K562 (cell line): Measurements from ENCODE around the gene SLC15A1. TPM values are rescaled to one million over a fixed set of nuclear protein-coding genes. Genes with fewer than 3 reads are reported as not detected.

Experiments used
- ATAC-seq: fragments of 200-7000 bp; cut with Tn5 transposase; 3 replicates; pipeline ENCODE4 v1.9.1; 2020; ENCODE audit warnings: moderate library complexity
- BruUV-seq: library from RNA; stranded (reverse); fragments of 400-500 nt; replicated peaks from 2 replicates; lab custom pipeline; 2021; lab: Mats Ljungman, UMichigan
- CTCF ChIA-PET: fragments of 300-600 bp; formaldehyde crosslinking; extraction: SDS; loops from one replicate; lab custom pipeline; 2021; ENCODE audit warnings: low intra/inter-chr PET ratio; lab: Yijun Ruan, JAX
- POLR2A ChIA-PET: fragments of 300-600, 350-650 bp; sonication (Branson Sonifier 250); formaldehyde crosslinking; extraction: SDS; loops from one replicate; lab custom pipeline; 2021; ENCODE audit warnings: antibody characterized with exemption, inconsistent platforms; lab: Yijun Ruan, JAX
- DNase-seq, 4 experiments: peaks; one replicate each; pipeline versions ENCODE4 v3.0.0 to v3.0.0-alpha.2; 2011 to 2018; ENCODE audit warnings: low spot score in 3 of 4, mixed read lengths in 3 of 4; ENCODE audit errors: extremely low read depth in 1 of 4
- FAIRE-seq: peaks from 2 replicates; lab custom pipeline; 2011; peaks lifted over from hg19 to GRCh38; lab: Jason Lieb, UNC
- H2AFZ ChIP-seq: 2 replicates; pipeline ENCODE4 v1.6.0; 2011; ENCODE audit warnings: low read depth, low read length, control low read depth, inconsistent platforms
- H3K27ac ChIP-seq: fragments of 200-600 bp; 3 replicates; pipeline ENCODE4 v1.8.0; 2011; ENCODE audit warnings: low read depth, mild to moderate bottlenecking, control low read depth, inconsistent platforms, low read length, moderate library complexity, mixed read lengths; ENCODE audit errors: extremely low read depth
- H3K27me3 ChIP-seq, 2 experiments: fragments of 300-600 bp in 1 of 2; 2 replicates in 1 of 2; 3 replicates in 1 of 2; pipeline versions ENCODE4 v1.6.0 to v1.8.0; 2011; ENCODE audit warnings: inconsistent platforms in 2 of 2, low read length in 2 of 2, mild to moderate bottlenecking in 1 of 2, mixed read lengths in 1 of 2, moderate library complexity in 1 of 2; ENCODE audit not compliant: control insufficient read depth in 2 of 2, insufficient read depth in 2 of 2
- H3K36me3 ChIP-seq: fragments of 300-600 bp; 3 replicates; pipeline ENCODE4 v1.8.0; 2011; ENCODE audit warnings: mild to moderate bottlenecking, low read length, inconsistent platforms; ENCODE audit not compliant: control insufficient read depth, insufficient read depth
- H3K4me1 ChIP-seq, 2 experiments: fragments of 200-600 bp in 1 of 2; replicated peaks in 1 of 2; 2 replicates in 1 of 2; 3 replicates in 1 of 2; pipeline versions ENCODE4 v1.5.1 to v1.8.0; 2011; ENCODE audit warnings: inconsistent platforms in 2 of 2, low read length in 2 of 2, mild to moderate bottlenecking in 1 of 2, mixed read lengths in 1 of 2, moderate library complexity in 1 of 2; ENCODE audit not compliant: control insufficient read depth in 2 of 2, insufficient read depth in 2 of 2
- H3K4me2 ChIP-seq: 2 replicates; pipeline ENCODE4 v1.6.1; 2011; ENCODE audit warnings: low read length, control low read depth, inconsistent platforms, mixed read lengths; ENCODE audit not compliant: insufficient read depth
- H3K4me3 ChIP-seq: fragments of 200-600 bp; sonication (generic), shearing (Covaris generic); 2 replicates; pipeline ENCODE4 v1.5.1; 2016; ENCODE audit warnings: control low read depth, inconsistent platforms
- H3K79me2 ChIP-seq: fragments of 200-600 bp; 3 replicates; pipeline ENCODE4 v1.8.0; 2011; ENCODE audit warnings: low read length, inconsistent platforms; ENCODE audit not compliant: control insufficient read depth, insufficient read depth
- H3K9ac ChIP-seq, 2 experiments: 2 replicates each; pipeline versions ENCODE4 v1.6.0 to v1.6.1; 2011; ENCODE audit warnings: low read depth in 2 of 2, low read length in 2 of 2, control low read depth in 1 of 2, inconsistent platforms in 1 of 2, mild to moderate bottlenecking in 1 of 2, mixed read lengths in 1 of 2; ENCODE audit not compliant: insufficient read depth in 1 of 2
- H3K9me1 ChIP-seq: one replicate; pipeline ENCODE4 v1.6.0; 2011; ENCODE audit warnings: inconsistent platforms, mild to moderate bottlenecking, low read length, moderate library complexity; ENCODE audit not compliant: control insufficient read depth, insufficient read depth
- H3K9me3 ChIP-seq: replicated peaks from 2 replicates; pipeline ENCODE4 v1.5.1; 2011; ENCODE audit warnings: low read depth, low read length, inconsistent platforms; ENCODE audit not compliant: control insufficient read depth, insufficient read depth
- H4K20me1 ChIP-seq: replicated peaks from 2 replicates; pipeline ENCODE4 v1.6.1; 2011; ENCODE audit warnings: low read length, inconsistent platforms, mixed read lengths; ENCODE audit not compliant: control insufficient read depth, insufficient read depth
- BRD4 ChIP-seq: fragments of 200-600 bp; sonication (generic); IDR thresholded peaks from 2 replicates; pipeline ENCODE4 v1.6.1; 2017; ENCODE audit warnings: inconsistent platforms
- CHAMP1 ChIP-seq: fragments of 450-650 bp; IDR thresholded peaks from 2 replicates; pipeline ENCODE4 v1.6.1; 2016; ENCODE audit warnings: mild to moderate bottlenecking
- HNRNPK ChIP-seq: fragments of 200-400 bp; formaldehyde crosslinking; IDR thresholded peaks from one replicate; pipeline ENCODE4 v1.6.1; 2018; ENCODE audit warnings: mild to moderate bottlenecking, low read depth, low read length; ENCODE audit not compliant: poor library complexity, severe bottlenecking
- MAFK ChIP-seq: IDR thresholded peaks from 2 replicates; pipeline ENCODE4 v1.6.1; 2011; ENCODE audit warnings: low read length, improper control_type of control experiment
- MEF2D ChIP-seq: conservative IDR thresholded peaks from 2 replicates; pipeline ENCODE4 v1.6.1; 2016; ENCODE audit warnings: low read depth, missing genetic modification characterization, missing compliant biosample characterization
- NR2C1 ChIP-seq, 2 experiments: fragments of 450-650 bp; IDR thresholded peaks; 2 replicates each; pipeline ENCODE4 v1.6.1; 2017; ENCODE audit warnings: mild to moderate bottlenecking in 2 of 2, antibody characterized with exemption in 1 of 2, inconsistent platforms in 1 of 2, missing compliant biosample characterization in 1 of 2, missing genetic modification characterization in 1 of 2
- POLR2H ChIP-seq: IDR thresholded peaks from 2 replicates; pipeline ENCODE4 v1.6.1; 2016; ENCODE audit warnings: missing genetic modification characterization, low read depth, mild to moderate bottlenecking, control low read depth, missing compliant biosample characterization, moderate library complexity
- VEZF1 ChIP-seq: fragments of 200-800 bp; sonication (Bioruptor generic); IDR thresholded peaks from 2 replicates; pipeline ENCODE4 v1.6.1; 2017; ENCODE audit warnings: missing genetic modification characterization, missing compliant biosample characterization
- ZBTB33 ChIP-seq: sonication (generic); formaldehyde crosslinking; IDR thresholded peaks from 2 replicates; pipeline ENCODE4 v1.8.1; 2023; ENCODE audit warnings: mild to moderate bottlenecking, missing genetic modification reagents
- ZNF133 ChIP-seq: fragments of 250-450 bp; sonication (Bioruptor Pico); IDR thresholded peaks from 2 replicates; pipeline ENCODE4 v1.4.0; 2020; ENCODE audit warnings: mild to moderate bottlenecking
- ZNF165 ChIP-seq: fragments of 250-450 bp; sonication (Bioruptor Pico); IDR thresholded peaks from 2 replicates; pipeline ENCODE4 v1.4.0; 2020; ENCODE audit warnings: borderline replicate concordance
- ZNF609 ChIP-seq: sonication (generic); formaldehyde crosslinking; IDR thresholded peaks from 2 replicates; pipeline ENCODE4 v1.8.1; 2023; ENCODE audit warnings: missing genetic modification reagents, mild to moderate bottlenecking, borderline replicate concordance
- WGBS: fragments of 100-300 bp; shearing (Covaris generic); methylation state at CpG from one replicate; pipeline ENCODE4 v1.1.6; 2016; ENCODE audit warnings: low coverage, mixed read lengths; ENCODE audit not compliant: insufficient coverage; ENCODE audit errors: missing lambda C conversion rate; 5-methylcytosine and 5-hydroxymethylcytosine counted together
- in situ Hi-C: fragments of 300-500 bp; cut with MboI; formaldehyde crosslinking; loops from 4 replicates; pipeline ENCODE4 v1.15.0; 2018; ENCODE audit warnings: inconsistent platforms, mixed read lengths
- intact Hi-C: fragments of 100-400 bp; cut with micrococcal nuclease; formaldehyde crosslinking; loops from 2 replicates; pipeline ENCODE4 v1.14.2; 2022
- polyA plus RNA-seq, 8 experiments: library from polyadenylated mRNA; depleted of rRNA in 4 of 8; stranded (reverse) in 5 of 8; unstranded in 3 of 8; fragments of >200 nt; fragmentation: Nextera tagmentation in 2 of 8; fragmentation: Illumina TruSeq in 1 of 8; extraction: Ambion mirVana in 2 of 8; extraction: Trizol in 1 of 8; gene quantifications; 2 replicates each; pipeline versions ENCODE4 v1.2.1 to v1.2.3, GENCODE V29; 2011 to 2014; ENCODE audit warnings: inconsistent platforms in 1 of 8, missing spikeins in 1 of 8
- total RNA-seq, 7 experiments: library from RNA; depleted of rRNA in 6 of 7; stranded (reverse); fragments of >200 nt in 6 of 7; fragmentation: Illumina TruSeq in 2 of 7; extraction: Trizol in 2 of 7; gene quantifications; 2 replicates each; pipeline versions ENCODE4 v1.2.1 to v1.2.3, GENCODE V29; 2011 to 2021; ENCODE audit warnings: low replicate concordance in 1 of 7

Gene SLC15A1
- total and polyA plus RNA-seq, 9 of the 15 experiments (the other 6 are each of a cell fraction or from before 2014, with no cell fraction given) = not detected

- H3K4me1 ChIP-seq = peaks cover 0 to 4% of the 10 kb centered on the region in 2 experiments; a peak in 1 of 5 replicates
- in situ Hi-C loops = no loop called here
- H3K79me2 ChIP-seq = no peaks in the 10 kb centered on the region
- ChIA-PET POLR2A (no interaction called here), CTCF (no interaction called here)
- no TSS peak for BruUV-seq
- DNase-seq (no peak), FAIRE-seq (no peak), ATAC-seq (no peak)
- H3K9me3 ChIP-seq = no peaks in the 10 kb centered on the region
- H3K9ac ChIP-seq = no peak overlapping the region
- H3K27me3 ChIP-seq = peaks cover 0 to 42% of the 10 kb centered on the region in 2 experiments; a peak in 3 of 5 replicates
- WGBS = 0% methylated on average over 2 of the region's 2 CpGs
- no peak overlapping the region for H3K4me2 ChIP-seq
- H3K4me3 ChIP-seq = no peak overlapping the region
- no peaks in the 10 kb centered on the region for H3K9me1 ChIP-seq
- intact Hi-C loops = no loop called here
- no peak overlapping the region for H3K27ac ChIP-seq
- no peaks in the 10 kb centered on the region for H4K20me1 ChIP-seq
- H3K36me3 ChIP-seq = no peaks in the 10 kb centered on the region
- H2AFZ ChIP-seq = no peak overlapping the region
- TF ChIP-seq POLR2H (tag) (no peak), BRD4 (no peak), ZNF165 (CRISPR knock-in tag) (no peak), VEZF1 (CRISPR knock-in tag) (no peak), CHAMP1 (no peak), HNRNPK (no peak), ZBTB33 (CRISPR knock-in tag) (no peak), MAFK (no peak), MEF2D (no peak), NR2C1 (IDR thresholded peaks at IDR 0.05) (no peak), NR2C1 (tag; IDR thresholded peaks at IDR 0.05) (no peak), ZNF609 (no peak), ZNF133 (CRISPR knock-in tag) (no peak)
Measured at GRCh38 chr13:98743377-98743776, 9.1 kb downstream of the SLC15A1 start.
